Stimulated activated CD4-positive, alpha-beta T cell treated with anti-CD3 and anti-CD28 coated beads, Interleukin-15, amount 100 ng/mL, for 1 hour (primary cell): ENCODE results near the gene PCID2.

ENCODE experiments used
- DNase-seq, 2 donors: peaks; one replicate each; pipeline ENCODE4 v3.0.0-alpha.2; 2020; ENCODE audit warnings: low read depth in 1 of 2, low spot score in 1 of 2

PCID2 gene

GRCh38 chr13:113150550-113151365, 57.7 kb downstream of the PCID2 start:
- DNase-seq, result no peak

- DNase-seq, result no peak
Observed at GRCh38 chr13:113149711-113150549, 58.5 kb downstream of the PCID2 start.

GRCh38 chr13:113148940-113149503, 59.4 kb downstream of the PCID2 start:
- DNase-seq, result no peak

GRCh38 chr13:113148407-113148806, 60.1 kb downstream of the PCID2 start:
- DNase-seq, result no peak

GRCh38 chr13:113147206-113147605, 61.3 kb downstream of the PCID2 start:
- no peak for DNase-seq

GRCh38 chr13:113146750-113147149, 61.7 kb downstream of the PCID2 start:
- no peak for DNase-seq

- no peak for DNase-seq
Observed at GRCh38 chr13:113145911-113146598, 62.4 kb downstream of the PCID2 start.

GRCh38 chr13:113145496-113145895, 63.0 kb downstream of the PCID2 start:
- DNase-seq, result no peak

GRCh38 chr13:113144255-113144629, 64.2 kb downstream of the PCID2 start:
- no peak for DNase-seq

GRCh38 chr13:113143466-113144254, 64.8 kb downstream of the PCID2 start:
- DNase-seq, result no peak

GRCh38 chr13:113142876-113143275, 65.6 kb downstream of the PCID2 start:
- no peak for DNase-seq

GRCh38 chr13:113141601-113141970, 66.9 kb downstream of the PCID2 start:
- no peak for DNase-seq

GRCh38 chr13:113140677-113141600, 67.5 kb downstream of the PCID2 start:
- DNase-seq, result no peak

GRCh38 chr13:113139577-113139976, 68.9 kb downstream of the PCID2 start:
- no peak for DNase-seq

GRCh38 chr13:113138792-113139551, 69.5 kb downstream of the PCID2 start:
- DNase-seq, result no peak

- DNase-seq, result no peak
Observed at GRCh38 chr13:113137691-113138298, 70.7 kb downstream of the PCID2 start.

- no peak for DNase-seq
Observed at GRCh38 chr13:113135281-113135760, 73.1 kb downstream of the PCID2 start.
